HG02885 (cell line): ENCODE results near the gene CSNK1G3.

Experiments
- ATAC-seq: cut with Tn5 transposase; IDR thresholded peaks from one replicate; pipeline ENCODE4 v1.9.1; 2021; ENCODE audit warnings: mild to moderate bottlenecking; ENCODE audit not compliant: unreplicated experiment, poor library complexity

CSNK1G3 gene

GRCh38 chr5:123512611-123513461, 859 bp downstream of the CSNK1G3 start:
- ATAC-seq = peak; percentile 24

GRCh38 chr5:123514615-123515355, 2.8 kb downstream of the CSNK1G3 start:
- ATAC-seq = no peak

GRCh38 chr5:123515904-123516303, 3.9 kb downstream of the CSNK1G3 start:
- no peak for ATAC-seq

- peak; percentile 22 for ATAC-seq
These were observed 5.5 kb downstream of the CSNK1G3 start for GRCh38 chr5:123517476-123517875.

- peak; percentile 34 for ATAC-seq
These were observed 6.1 kb downstream of the CSNK1G3 start for GRCh38 chr5:123518111-123518510.

- peak; percentile 76 for ATAC-seq
These were observed 8.8 kb downstream of the CSNK1G3 start for GRCh38 chr5:123520677-123521247.

GRCh38 chr5:123524146-123524545, 12.2 kb downstream of the CSNK1G3 start:
- no peak for ATAC-seq

- ATAC-seq = peak; percentile 67
These were observed 15.2 kb downstream of the CSNK1G3 start for GRCh38 chr5:123527190-123527589.

- no peak for ATAC-seq
These were observed 16.1 kb downstream of the CSNK1G3 start for GRCh38 chr5:123528065-123528464.

GRCh38 chr5:123528878-123529277, 16.9 kb downstream of the CSNK1G3 start:
- ATAC-seq = no peak

GRCh38 chr5:123530728-123531127, 18.8 kb downstream of the CSNK1G3 start:
- no peak for ATAC-seq

- ATAC-seq = no peak
These were observed 23.7 kb downstream of the CSNK1G3 start for GRCh38 chr5:123535648-123536047.

- no peak for ATAC-seq
These were observed 25.3 kb downstream of the CSNK1G3 start for GRCh38 chr5:123537256-123537655.

- ATAC-seq = no peak
These were observed 25.9 kb downstream of the CSNK1G3 start for GRCh38 chr5:123537845-123538244.

- no peak for ATAC-seq
These were observed 26.9 kb downstream of the CSNK1G3 start for GRCh38 chr5:123538670-123539459.

GRCh38 chr5:123540534-123540933, 28.6 kb downstream of the CSNK1G3 start:
- no peak for ATAC-seq

- no peak for ATAC-seq
These were observed 31.5 kb downstream of the CSNK1G3 start for GRCh38 chr5:123543438-123543837.

- no peak for ATAC-seq
These were observed 33.5 kb downstream of the CSNK1G3 start for GRCh38 chr5:123545506-123545905.

GRCh38 chr5:123546657-123547056, 34.7 kb downstream of the CSNK1G3 start:
- no peak for ATAC-seq

- peak; percentile 99 for ATAC-seq
These were observed 37.4 kb downstream of the CSNK1G3 start for GRCh38 chr5:123549256-123549904.
